Measurements from ENCODE around the gene SRRT. TPM values are rescaled to one million over a fixed set of nuclear protein-coding genes. Genes with fewer than 3 reads are reported as not detected.
A peak's percentile ranks its signal among the peaks of the same experiment; 100 is the strongest.

SRRT gene
- total and polyA plus RNA-seq, 2 donors from 2014 or later, result 58.2 to 127 TPM

DNA sequence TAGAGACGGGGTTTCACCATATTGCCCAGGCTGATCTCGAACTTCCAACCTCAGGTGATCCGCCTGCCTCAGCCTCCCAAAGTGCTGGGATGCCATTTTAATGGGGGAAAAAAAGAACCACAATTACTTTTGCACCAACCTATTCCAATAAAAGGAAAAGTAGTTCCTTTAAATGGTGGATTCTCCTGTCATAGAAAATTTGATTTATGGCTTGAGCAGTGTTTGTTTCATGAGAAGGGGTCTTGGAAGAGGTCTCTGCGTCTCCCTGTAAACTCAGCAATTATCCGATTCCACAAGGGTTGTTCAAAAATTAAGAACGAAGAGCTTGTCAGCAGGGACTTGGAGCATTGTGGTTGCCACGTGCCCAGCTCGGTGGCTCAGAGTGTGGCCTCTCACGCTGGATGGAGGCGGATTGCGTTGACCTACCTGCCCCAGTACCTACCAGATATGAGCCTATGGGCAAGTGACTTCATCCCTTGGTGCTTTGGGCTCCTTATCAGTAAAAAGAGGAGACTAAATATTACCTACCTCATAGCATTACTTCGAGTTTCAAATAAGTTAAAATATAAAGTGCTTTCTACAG lies 10.5 kb upstream of the SRRT start:
- TF ChIP-seq CTCF (IDR thresholded peaks at IDR 0.05; ENCODE audit: borderline replicate concordance, extremely low read depth, insufficient read depth), result no peak
- Histone ChIP-seq H3K36me3 (ENCODE audit: control insufficient read depth in 2 of 3, insufficient read depth in 3 of 3, low read length in 3 of 3) (peaks cover 0 to 15% (median 0%) of the 10 kb centered on the region in 3 donors), H3K27ac (ENCODE audit: low read depth in 2 of 2, low read length in 2 of 2) (no peak overlapping the region), H3K4me1 (ENCODE audit: control insufficient read depth in 2 of 3, insufficient read depth in 2 of 3, low read depth in 1 of 3, low read length in 3 of 3) (peaks cover 0 to 20% (median 13%) of the 10 kb centered on the region in 3 donors), H3K9me3 (ENCODE audit: control insufficient read depth in 2 of 3, insufficient read depth in 1 of 3, low read length in 3 of 3) (no peaks in the 10 kb centered on the region), H3K9ac (ENCODE audit: low read length in 3 of 3) (no peak overlapping the region), H3K27me3 (ENCODE audit: control insufficient read depth, insufficient read depth, low read length) (no peaks in the 10 kb centered on the region), H3K4me3 (ENCODE audit: low read length in 3 of 3) (no peak overlapping the region)
- FAIRE-seq (no peak), DNase-seq (no peak)
- intact Hi-C loops (cut with DNase I), result no loop called here

DNA sequence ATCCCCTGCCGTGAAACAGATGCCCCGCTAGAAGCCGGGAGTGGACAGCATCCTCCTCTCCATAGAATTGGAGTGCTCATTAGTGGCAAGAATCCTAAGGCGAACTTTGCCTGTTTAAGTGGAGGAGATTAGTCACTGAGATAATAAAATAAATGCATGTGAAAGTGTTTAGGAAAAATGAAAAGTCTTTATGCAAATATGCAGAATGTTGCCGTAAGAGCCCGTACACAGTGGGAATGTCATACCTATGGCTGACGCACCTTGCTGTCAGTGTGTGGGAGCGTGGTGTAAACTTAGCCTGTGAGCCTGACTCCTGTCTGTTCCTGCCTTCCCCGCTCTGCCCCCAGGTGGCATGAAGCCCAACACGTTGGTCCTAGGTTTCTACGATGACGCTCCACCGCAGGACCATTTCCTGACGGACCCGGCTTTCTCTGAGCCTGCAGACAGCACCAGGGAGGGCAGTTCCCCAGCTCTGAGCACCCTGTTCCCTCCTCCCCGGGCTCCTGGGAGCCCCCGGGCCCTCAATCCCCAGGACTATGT lies 9.5 kb upstream of the SRRT start:
- H3K4me3 ChIP-seq (ENCODE audit: low read length in 3 of 3), result no peak overlapping the region
- H3K27ac ChIP-seq (ENCODE audit: low read depth in 2 of 2, low read length in 2 of 2), result peak overlapping the region in 1 of 2 donors; percentile 20
- FAIRE-seq (no peak), DNase-seq (peak in 2 of 5 donors; percentile 18 to 44)
- peaks cover 0 to 8% (median 1%) of the 10 kb centered on the region in 3 donors for H3K36me3 ChIP-seq (ENCODE audit: control insufficient read depth in 2 of 3, insufficient read depth in 3 of 3, low read length in 3 of 3)
- peaks cover 0 to 22% (median 13%) of the 10 kb centered on the region in 3 donors for H3K4me1 ChIP-seq (ENCODE audit: control insufficient read depth in 2 of 3, insufficient read depth in 2 of 3, low read depth in 1 of 3, low read length in 3 of 3)
- TF ChIP-seq CTCF (IDR thresholded peaks at IDR 0.05; ENCODE audit: borderline replicate concordance, extremely low read depth, insufficient read depth), result no peak
- no peaks in the 10 kb centered on the region for H3K27me3 ChIP-seq (ENCODE audit: control insufficient read depth, insufficient read depth, low read length)
- intact Hi-C loops (cut with DNase I), result no loop called here
- H3K9me3 ChIP-seq (ENCODE audit: control insufficient read depth in 2 of 3, insufficient read depth in 1 of 3, low read length in 3 of 3), result no peaks in the 10 kb centered on the region
- no peak overlapping the region for H3K9ac ChIP-seq (ENCODE audit: low read length in 3 of 3)

- H3K9ac ChIP-seq (ENCODE audit: low read length in 3 of 3), result peak overlapping the region in 2 of 3 donors; percentile 6 to 99
- no peaks in the 10 kb centered on the region for H3K27me3 ChIP-seq (ENCODE audit: control insufficient read depth, insufficient read depth, low read length)
- H3K4me1 ChIP-seq (ENCODE audit: control insufficient read depth in 2 of 3, insufficient read depth in 2 of 3, low read depth in 1 of 3, low read length in 3 of 3), result peaks cover 0 to 22% (median 13%) of the 10 kb centered on the region in 3 donors
- FAIRE-seq (no peak), DNase-seq (peak in 3 of 5 donors; percentile 25 to 93 (median 72))
- no peak for TF ChIP-seq CTCF (IDR thresholded peaks at IDR 0.05; ENCODE audit: borderline replicate concordance, extremely low read depth, insufficient read depth)
- no peaks in the 10 kb centered on the region for H3K9me3 ChIP-seq (ENCODE audit: control insufficient read depth in 2 of 3, insufficient read depth in 1 of 3, low read length in 3 of 3)
- H3K4me3 ChIP-seq (ENCODE audit: low read length in 3 of 3), result peak overlapping the region in 2 of 3 donors; percentile 36 to 88
- peak overlapping the region; percentile 97 for H3K27ac ChIP-seq (ENCODE audit: low read depth in 2 of 2, low read length in 2 of 2)
- intact Hi-C loops (cut with DNase I), result no loop called here
- peaks cover 0 to 8% (median 5%) of the 10 kb centered on the region in 3 donors for H3K36me3 ChIP-seq (ENCODE audit: control insufficient read depth in 2 of 3, insufficient read depth in 3 of 3, low read length in 3 of 3)
Observed at GRCh38 chr7:100865938-100866728, 8.8 kb upstream of the SRRT start.
